ENCODE measurements around the gene SORCS2.

SORCS2 gene

GRCh38 chr4:7398788-7399439 is 206.6 kb downstream of the SORCS2 start:
- WGBS: 93% methylated on average over 6 of the region's 8 CpGs
- Histone ChIP-seq H3K27me3 (ENCODE audit: insufficient read depth, low read length) (no peaks in the 10 kb centered on the region; the same call in 1 of the 2 replicates), H3K9me3 (ENCODE audit: insufficient read depth, low read depth, low read length) (no peaks in the 10 kb centered on the region), H3K4me3 (ENCODE audit: low read length) (no peak overlapping the region), H3K4me1 (ENCODE audit: insufficient read depth, low read length) (no peaks in the 10 kb centered on the region), H3K9ac (ENCODE audit: low read depth, low read length) (no peak overlapping the region), H3K36me3 (ENCODE audit: insufficient read depth, low read length) (no peaks in the 10 kb centered on the region), H3K27ac (ENCODE audit: low read depth, low read length) (no peak overlapping the region)

DNA sequence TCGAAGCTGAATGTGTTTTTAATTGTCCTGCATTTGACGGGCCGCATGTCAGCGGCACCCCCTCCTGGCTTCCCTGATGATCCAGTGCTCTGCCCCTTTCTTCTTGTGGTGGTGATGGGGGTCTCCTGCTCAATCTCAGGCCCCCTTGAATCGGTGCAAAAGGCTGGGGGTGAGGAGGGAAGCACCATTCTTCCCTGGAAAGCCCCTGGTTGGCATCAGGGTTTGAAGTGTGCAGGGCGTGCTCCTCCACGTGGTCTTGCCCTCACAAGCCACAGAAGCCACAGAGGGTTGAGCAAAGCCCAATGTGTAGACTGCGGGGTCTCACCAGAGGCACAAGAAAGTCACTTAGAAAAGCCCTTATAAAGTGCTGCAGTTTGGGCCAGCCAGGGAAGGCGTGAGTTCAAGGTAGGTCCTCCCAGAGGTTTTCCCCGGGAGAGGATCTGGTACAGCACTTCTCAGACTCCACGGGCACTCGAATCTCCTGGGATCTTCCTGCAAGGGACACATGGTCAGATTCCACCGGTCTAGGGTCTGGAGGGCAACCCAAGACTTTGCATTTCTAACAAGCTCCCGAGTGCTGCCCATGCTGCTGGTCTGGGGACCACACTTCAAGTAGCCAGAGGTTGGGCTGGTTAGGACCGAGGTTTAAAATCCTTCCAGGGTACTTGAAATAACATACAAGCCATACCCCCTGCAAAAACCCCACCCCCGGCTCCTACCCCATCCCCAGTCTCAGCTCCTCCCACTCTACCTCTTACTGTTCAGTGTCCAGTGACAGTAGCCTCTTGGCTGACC is 207.3 kb downstream of the SORCS2 start:
- H3K9me3 ChIP-seq (ENCODE audit: insufficient read depth, low read depth, low read length): no peaks in the 10 kb centered on the region
- 82% methylated on average over 16 of the region's 16 CpGs for WGBS
- no peaks in the 10 kb centered on the region; the same call in 1 of the 2 replicates for H3K27me3 ChIP-seq (ENCODE audit: insufficient read depth, low read length)
- H3K27ac ChIP-seq (ENCODE audit: low read depth, low read length): no peak overlapping the region
- H3K36me3 ChIP-seq (ENCODE audit: insufficient read depth, low read length): no peaks in the 10 kb centered on the region
- no peaks in the 10 kb centered on the region for H3K4me1 ChIP-seq (ENCODE audit: insufficient read depth, low read length)
- no peak overlapping the region for H3K4me3 ChIP-seq (ENCODE audit: low read length)
- no peak overlapping the region for H3K9ac ChIP-seq (ENCODE audit: low read depth, low read length)

GRCh38 chr4:7400671-7401298 is 208.4 kb downstream of the SORCS2 start:
- Histone ChIP-seq H3K27me3 (ENCODE audit: insufficient read depth, low read length) (no peaks in the 10 kb centered on the region; the same call in 1 of the 2 replicates), H3K27ac (ENCODE audit: low read depth, low read length) (no peak overlapping the region), H3K4me1 (ENCODE audit: insufficient read depth, low read length) (no peaks in the 10 kb centered on the region), H3K9me3 (ENCODE audit: insufficient read depth, low read depth, low read length) (no peaks in the 10 kb centered on the region), H3K4me3 (ENCODE audit: low read length) (no peak overlapping the region), H3K9ac (ENCODE audit: low read depth, low read length) (no peak overlapping the region), H3K36me3 (ENCODE audit: insufficient read depth, low read length) (no peaks in the 10 kb centered on the region)
- WGBS: 71% methylated on average over 2 of the region's 2 CpGs

DNA sequence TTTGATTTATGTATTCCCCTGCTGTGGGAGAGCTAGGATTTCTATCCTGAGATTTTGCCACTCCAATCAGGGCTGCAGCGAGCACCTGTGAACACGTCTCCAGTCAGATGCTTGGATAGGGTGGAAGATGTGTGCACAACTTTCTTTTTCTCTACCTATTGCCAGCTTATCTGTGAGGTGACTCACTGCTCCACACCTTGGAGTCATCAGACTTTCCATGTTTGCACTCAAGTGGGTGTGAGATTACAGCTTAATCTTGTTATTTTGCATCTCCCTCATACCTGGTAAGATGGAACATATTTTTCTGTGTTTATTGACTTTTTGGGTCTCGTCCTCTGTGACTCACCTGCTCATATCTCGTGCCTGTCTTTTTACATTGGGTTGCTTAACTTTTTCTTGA is 210.2 kb downstream of the SORCS2 start:
- Histone ChIP-seq H3K9me3 (ENCODE audit: insufficient read depth, low read depth, low read length) (no peaks in the 10 kb centered on the region), H3K4me1 (ENCODE audit: insufficient read depth, low read length) (no peaks in the 10 kb centered on the region), H3K27ac (ENCODE audit: low read depth, low read length) (no peak overlapping the region), H3K4me3 (ENCODE audit: low read length) (no peak overlapping the region), H3K36me3 (ENCODE audit: insufficient read depth, low read length) (no peaks in the 10 kb centered on the region), H3K9ac (ENCODE audit: low read depth, low read length) (no peak overlapping the region), H3K27me3 (ENCODE audit: insufficient read depth, low read length) (no peaks in the 10 kb centered on the region; the same call in 1 of the 2 replicates)
- 71% methylated on average over 4 of the region's 4 CpGs for WGBS

- H3K27ac ChIP-seq (ENCODE audit: low read depth, low read length): no peak overlapping the region
- no peaks in the 10 kb centered on the region for H3K36me3 ChIP-seq (ENCODE audit: insufficient read depth, low read length)
- 0 out of 2 replicates have a peak, but pooled peaks cover 2% of the 10 kb centered on the region for H3K9me3 ChIP-seq (ENCODE audit: insufficient read depth, low read depth, low read length)
- no peak overlapping the region for H3K9ac ChIP-seq (ENCODE audit: low read depth, low read length)
- H3K27me3 ChIP-seq (ENCODE audit: insufficient read depth, low read length): no peaks in the 10 kb centered on the region; the same call in 1 of the 2 replicates
- 93% methylated on average over 3 of the region's 3 CpGs for WGBS
- H3K4me1 ChIP-seq (ENCODE audit: insufficient read depth, low read length): no peaks in the 10 kb centered on the region
- H3K4me3 ChIP-seq (ENCODE audit: low read length): no peak overlapping the region
Measured at GRCh38 chr4:7403001-7403400, 210.7 kb downstream of the SORCS2 start.

DNA sequence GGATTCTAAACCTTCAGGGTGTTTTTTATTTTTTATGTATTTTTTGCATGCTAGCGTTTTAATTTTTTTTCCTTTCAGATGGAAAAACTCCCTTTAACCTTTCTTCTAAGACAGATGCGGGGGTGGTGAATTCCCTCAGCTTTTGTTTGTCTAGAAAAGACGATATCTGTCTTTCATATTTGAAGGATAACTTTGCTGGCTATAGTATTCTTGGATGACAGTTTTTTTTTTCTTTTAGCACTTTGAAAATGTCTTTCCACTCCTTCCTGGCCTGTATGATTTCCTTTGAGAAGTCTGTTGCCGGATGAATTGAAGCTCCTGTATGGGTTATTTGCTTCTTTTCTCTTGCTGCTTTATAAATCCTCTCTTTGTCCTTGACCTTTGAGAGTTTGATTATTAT is 215.8 kb downstream of the SORCS2 start:
- Histone ChIP-seq H3K27me3 (ENCODE audit: insufficient read depth, low read length) (peaks cover 33% of the 10 kb centered on the region), H3K4me1 (ENCODE audit: insufficient read depth, low read length) (no peaks in the 10 kb centered on the region), H3K9ac (ENCODE audit: low read depth, low read length) (no peak overlapping the region), H3K27ac (ENCODE audit: low read depth, low read length) (no peak overlapping the region), H3K4me3 (ENCODE audit: low read length) (no peak overlapping the region), H3K9me3 (ENCODE audit: insufficient read depth, low read depth, low read length) (peaks cover 10% of the 10 kb centered on the region; the same call in 1 of the 2 replicates), H3K36me3 (ENCODE audit: insufficient read depth, low read length) (no peaks in the 10 kb centered on the region)
- WGBS: 88% methylated on average over 3 of the region's 4 CpGs

DNA sequence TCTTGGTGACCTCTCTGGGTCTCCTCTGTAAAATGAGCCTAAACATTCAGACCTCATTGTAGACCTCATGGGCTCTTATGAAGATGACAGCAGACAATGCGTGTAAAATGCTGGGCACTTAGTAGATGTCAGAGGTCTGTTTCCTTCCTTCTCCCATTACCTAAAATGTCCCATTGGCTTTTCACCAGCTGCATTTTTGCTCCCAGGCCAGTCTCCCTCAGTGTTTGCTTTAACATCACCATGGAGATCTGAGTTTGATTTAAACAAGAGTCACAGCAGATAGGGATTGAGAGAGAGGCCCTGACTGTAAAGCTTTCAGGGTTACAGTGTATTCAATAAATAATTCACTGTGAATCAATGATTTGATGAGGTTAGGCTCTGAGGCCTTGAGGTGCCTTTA is 218.1 kb downstream of the SORCS2 start:
- no peak overlapping the region for H3K4me3 ChIP-seq (ENCODE audit: low read length)
- peaks cover 10% of the 10 kb centered on the region; the same call in 1 of the 2 replicates for H3K9me3 ChIP-seq (ENCODE audit: insufficient read depth, low read depth, low read length)
- no peak overlapping the region for H3K27ac ChIP-seq (ENCODE audit: low read depth, low read length)
- no peak overlapping the region for H3K9ac ChIP-seq (ENCODE audit: low read depth, low read length)
- no peaks in the 10 kb centered on the region for H3K36me3 ChIP-seq (ENCODE audit: insufficient read depth, low read length)
- peaks cover 54% of the 10 kb centered on the region for H3K27me3 ChIP-seq (ENCODE audit: insufficient read depth, low read length)
- H3K4me1 ChIP-seq (ENCODE audit: insufficient read depth, low read length): peaks cover 14% of the 10 kb centered on the region; the same call in 1 of the 2 replicates
- WGBS: 100% methylated on average over 1 of the region's 1 CpG

DNA sequence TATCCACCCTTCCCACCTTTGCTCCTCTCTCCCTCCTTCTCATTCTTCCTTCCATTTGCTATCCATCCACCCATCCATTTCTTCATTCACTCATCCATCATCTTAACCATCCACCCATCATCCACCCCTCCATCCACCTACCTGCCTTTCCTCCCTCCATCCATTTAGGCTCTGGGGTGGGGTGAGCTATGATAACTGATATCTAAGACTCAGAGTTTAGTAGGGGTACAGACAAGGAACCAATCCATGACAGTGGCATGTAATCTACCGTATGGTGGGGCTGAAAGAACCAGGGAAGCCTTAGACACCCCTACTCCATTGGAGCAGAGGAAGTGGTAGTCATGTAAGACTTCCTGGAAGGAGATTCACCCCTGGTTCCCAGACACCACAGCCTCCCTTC is 219.2 kb downstream of the SORCS2 start:
- no peak overlapping the region for H3K27ac ChIP-seq (ENCODE audit: low read depth, low read length)
- H3K4me1 ChIP-seq (ENCODE audit: insufficient read depth, low read length): peaks cover 16% of the 10 kb centered on the region; the same call in 1 of the 2 replicates
- peaks cover 64% of the 10 kb centered on the region for H3K27me3 ChIP-seq (ENCODE audit: insufficient read depth, low read length)
- WGBS: 93% methylated on average over 1 of the region's 1 CpG
- no peaks in the 10 kb centered on the region for H3K36me3 ChIP-seq (ENCODE audit: insufficient read depth, low read length)
- peaks cover 10% of the 10 kb centered on the region; the same call in 1 of the 2 replicates for H3K9me3 ChIP-seq (ENCODE audit: insufficient read depth, low read depth, low read length)
- no peak overlapping the region for H3K9ac ChIP-seq (ENCODE audit: low read depth, low read length)
- no peak overlapping the region for H3K4me3 ChIP-seq (ENCODE audit: low read length)

GRCh38 chr4:7411896-7412553 is 219.7 kb downstream of the SORCS2 start:
- WGBS: 84% methylated on average over 12 of the region's 12 CpGs
- H3K4me1 ChIP-seq (ENCODE audit: insufficient read depth, low read length): peaks cover 16% of the 10 kb centered on the region; the same call in 1 of the 2 replicates
- H3K36me3 ChIP-seq (ENCODE audit: insufficient read depth, low read length): no peaks in the 10 kb centered on the region
- no peak overlapping the region for H3K27ac ChIP-seq (ENCODE audit: low read depth, low read length)
- H3K27me3 ChIP-seq (ENCODE audit: insufficient read depth, low read length): peaks cover 70% of the 10 kb centered on the region
- H3K9me3 ChIP-seq (ENCODE audit: insufficient read depth, low read depth, low read length): peaks cover 10% of the 10 kb centered on the region; the same call in 1 of the 2 replicates
- no peak overlapping the region for H3K9ac ChIP-seq (ENCODE audit: low read depth, low read length)
- no peak overlapping the region for H3K4me3 ChIP-seq (ENCODE audit: low read length)

- Histone ChIP-seq H3K9ac (ENCODE audit: low read depth, low read length) (no peak overlapping the region), H3K9me3 (ENCODE audit: insufficient read depth, low read depth, low read length) (peaks cover 10% of the 10 kb centered on the region; the same call in 1 of the 2 replicates), H3K27ac (ENCODE audit: low read depth, low read length) (no peak overlapping the region), H3K4me3 (ENCODE audit: low read length) (no peak overlapping the region), H3K27me3 (ENCODE audit: insufficient read depth, low read length) (peaks cover 75% of the 10 kb centered on the region), H3K4me1 (ENCODE audit: insufficient read depth, low read length) (peaks cover 16% of the 10 kb centered on the region; the same call in 1 of the 2 replicates), H3K36me3 (ENCODE audit: insufficient read depth, low read length) (no peaks in the 10 kb centered on the region)
- WGBS: 84% methylated on average over 4 of the region's 4 CpGs
Measured at GRCh38 chr4:7412554-7412912, 220.2 kb downstream of the SORCS2 start.

All from HUES64 (cell line).